GM21529 (cell line): Measurements from ENCODE around the gene OBSCN.

Experiments used
- ATAC-seq: cut with Tn5 transposase; IDR thresholded peaks from one replicate; pipeline ENCODE4 v1.9.1; 2021; ENCODE audit not compliant: unreplicated experiment

The OBSCN gene

GRCh38 chr1:228374711-228375577 is 167.1 kb downstream of the OBSCN start:
- no peak for ATAC-seq

GRCh38 chr1:228375578-228376261 is 167.9 kb downstream of the OBSCN start:
- ATAC-seq: no peak

GRCh38 chr1:228376262-228376628 is 168.4 kb downstream of the OBSCN start:
- ATAC-seq: no peak

GRCh38 chr1:228376651-228377631 is 169.1 kb downstream of the OBSCN start:
- ATAC-seq: no peak

- no peak for ATAC-seq
These were observed 169.8 kb downstream of the OBSCN start for GRCh38 chr1:228377664-228378089.

- ATAC-seq: no peak
These were observed 170.4 kb downstream of the OBSCN start for GRCh38 chr1:228378090-228378872.

GRCh38 chr1:228378873-228379460 is 171.1 kb downstream of the OBSCN start:
- ATAC-seq: no peak

- ATAC-seq: no peak
These were observed 171.8 kb downstream of the OBSCN start for GRCh38 chr1:228379666-228380065.

- no peak for ATAC-seq
These were observed 173.5 kb downstream of the OBSCN start for GRCh38 chr1:228381356-228381755.

- ATAC-seq: no peak
These were observed 175.9 kb downstream of the OBSCN start for GRCh38 chr1:228383773-228384172.

- ATAC-seq: no peak
These were observed 177.4 kb downstream of the OBSCN start for GRCh38 chr1:228385232-228385631.

- ATAC-seq: no peak
These were observed 179.5 kb downstream of the OBSCN start for GRCh38 chr1:228387321-228387720.

- no peak for ATAC-seq
These were observed 182.8 kb downstream of the OBSCN start for GRCh38 chr1:228390649-228391048.

GRCh38 chr1:228391411-228392020 is 183.7 kb downstream of the OBSCN start:
- ATAC-seq: no peak

GRCh38 chr1:228392111-228392936 is 184.5 kb downstream of the OBSCN start:
- ATAC-seq: no peak

GRCh38 chr1:228393268-228393701 is 185.4 kb downstream of the OBSCN start:
- no peak for ATAC-seq

GRCh38 chr1:228393811-228394570 is 186.1 kb downstream of the OBSCN start:
- no peak for ATAC-seq
